Activated CD4-positive, alpha-beta T cell treated with anti-CD3 and anti-CD28 coated beads, Interleukin-2, Interleukin-6, amounts not matched to agents 100 ng/mL and 50 ng/mL, durations not matched to agents 16 hours and 8 hours (primary cell): ENCODE results near the gene ADARB2.

Experiments
- DNase-seq: peaks from one replicate; pipeline ENCODE4 v3.0.0-alpha.2; 2020

Gene ADARB2

DNA sequence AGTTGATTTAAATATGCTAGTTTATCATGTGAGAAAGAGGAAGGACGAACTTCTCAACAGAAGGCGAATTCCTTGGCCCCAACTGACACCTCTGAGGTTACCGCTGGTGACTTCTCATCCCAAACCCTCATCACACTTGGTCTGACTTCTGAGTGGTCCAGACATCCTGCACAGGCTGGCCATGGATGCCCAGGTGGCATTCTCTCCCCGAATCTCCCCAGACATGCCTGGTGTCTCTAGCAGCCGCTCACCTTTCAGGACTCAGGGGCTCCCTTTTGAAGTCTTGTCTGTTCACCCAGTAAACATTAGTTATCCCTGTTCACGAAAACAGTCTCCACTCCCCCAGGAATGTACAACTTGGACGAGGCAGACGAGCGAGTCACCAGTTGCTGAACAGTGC is 157.7 kb downstream of the ADARB2 start:
- no peak for DNase-seq

DNA sequence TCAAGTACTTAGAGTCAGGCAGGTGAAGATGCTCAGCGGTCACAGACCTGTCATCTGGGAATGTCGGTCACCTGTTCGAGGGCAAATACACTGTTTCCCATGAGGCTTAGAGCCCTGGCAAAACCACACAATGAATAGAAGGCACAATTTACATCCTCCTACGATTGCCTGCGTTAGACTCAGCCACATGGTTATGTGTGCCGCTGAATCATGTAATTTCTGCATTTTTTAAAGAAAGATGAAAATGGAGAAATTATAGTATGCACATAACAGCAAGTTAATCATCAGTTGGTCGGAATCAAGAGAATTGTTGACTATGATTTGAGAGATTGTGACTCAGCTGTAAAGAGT is 158.2 kb downstream of the ADARB2 start:
- no peak for DNase-seq

DNA sequence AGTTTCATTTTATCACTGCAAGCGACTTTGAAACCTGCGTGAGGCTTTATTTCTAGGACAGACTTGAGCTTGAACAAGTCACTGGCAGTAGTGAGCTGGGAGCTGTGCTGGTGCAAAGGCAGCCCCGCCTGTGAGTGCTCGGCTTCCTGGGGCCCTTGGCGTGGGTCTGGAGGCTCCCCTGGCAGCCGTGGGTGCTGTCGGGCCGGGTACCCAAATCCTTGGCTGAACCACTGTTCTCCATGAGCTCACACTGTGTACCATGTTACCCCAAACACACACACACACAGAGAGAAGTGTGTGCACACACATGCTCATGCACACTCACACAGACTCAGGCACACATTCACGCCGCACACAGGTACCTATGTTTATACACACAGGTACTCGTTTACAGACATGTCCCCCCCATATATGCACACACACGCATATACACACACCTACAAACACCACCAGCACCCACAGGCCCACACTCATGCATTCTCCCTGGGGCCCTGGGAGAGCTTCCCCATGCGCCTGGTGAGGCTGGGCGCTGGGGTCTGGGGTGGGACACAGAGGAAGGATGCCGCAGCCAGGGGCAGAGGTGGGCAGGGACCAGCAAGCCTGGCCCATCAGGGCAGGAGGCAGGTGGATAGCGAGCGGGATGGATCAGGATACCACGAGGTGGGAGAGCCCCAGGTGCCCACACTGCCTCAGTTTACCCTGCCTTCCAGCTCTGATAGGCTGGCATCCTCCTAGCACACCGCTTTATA is 158.8 kb downstream of the ADARB2 start:
- no peak for DNase-seq

DNA sequence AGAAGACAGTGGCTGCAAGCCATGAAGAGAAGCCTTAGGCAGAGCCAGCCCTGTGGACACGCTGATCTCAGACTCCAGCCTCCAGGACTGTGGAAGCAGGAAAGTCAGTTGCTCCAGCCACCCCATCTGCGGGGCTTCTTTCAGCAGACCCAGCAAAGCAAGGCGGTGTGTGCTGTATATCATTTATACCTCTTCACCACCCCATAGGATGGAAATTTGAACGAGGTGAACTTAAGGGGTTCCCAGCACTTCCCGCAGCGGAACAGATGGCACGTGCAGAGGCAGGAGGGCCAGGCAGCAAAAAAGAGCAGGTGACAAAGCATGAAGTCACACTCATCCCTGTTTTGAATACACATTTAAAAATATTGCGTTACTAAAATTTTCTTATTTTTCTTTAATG is 159.4 kb downstream of the ADARB2 start:
- no peak for DNase-seq

DNA sequence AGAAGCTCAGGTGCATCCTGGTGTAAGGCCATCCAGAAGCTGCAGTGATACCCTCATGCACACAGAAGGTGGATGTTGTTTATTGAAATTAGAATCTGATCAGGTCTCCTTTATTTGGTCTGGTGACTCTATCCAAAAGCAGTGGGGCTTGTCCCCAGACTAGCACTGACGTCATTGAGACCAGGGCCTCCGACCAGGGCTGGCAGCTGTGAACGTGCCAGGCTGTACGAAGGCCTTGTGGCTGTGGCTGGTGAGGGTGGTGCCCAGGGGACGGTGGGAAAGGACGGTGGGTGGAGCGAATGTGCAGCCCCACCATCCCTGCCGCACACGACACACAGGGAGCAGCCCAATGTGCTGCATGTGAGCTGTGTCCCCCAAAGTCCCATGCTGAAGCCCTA is 160.0 kb downstream of the ADARB2 start:
- DNase-seq: no peak

DNA sequence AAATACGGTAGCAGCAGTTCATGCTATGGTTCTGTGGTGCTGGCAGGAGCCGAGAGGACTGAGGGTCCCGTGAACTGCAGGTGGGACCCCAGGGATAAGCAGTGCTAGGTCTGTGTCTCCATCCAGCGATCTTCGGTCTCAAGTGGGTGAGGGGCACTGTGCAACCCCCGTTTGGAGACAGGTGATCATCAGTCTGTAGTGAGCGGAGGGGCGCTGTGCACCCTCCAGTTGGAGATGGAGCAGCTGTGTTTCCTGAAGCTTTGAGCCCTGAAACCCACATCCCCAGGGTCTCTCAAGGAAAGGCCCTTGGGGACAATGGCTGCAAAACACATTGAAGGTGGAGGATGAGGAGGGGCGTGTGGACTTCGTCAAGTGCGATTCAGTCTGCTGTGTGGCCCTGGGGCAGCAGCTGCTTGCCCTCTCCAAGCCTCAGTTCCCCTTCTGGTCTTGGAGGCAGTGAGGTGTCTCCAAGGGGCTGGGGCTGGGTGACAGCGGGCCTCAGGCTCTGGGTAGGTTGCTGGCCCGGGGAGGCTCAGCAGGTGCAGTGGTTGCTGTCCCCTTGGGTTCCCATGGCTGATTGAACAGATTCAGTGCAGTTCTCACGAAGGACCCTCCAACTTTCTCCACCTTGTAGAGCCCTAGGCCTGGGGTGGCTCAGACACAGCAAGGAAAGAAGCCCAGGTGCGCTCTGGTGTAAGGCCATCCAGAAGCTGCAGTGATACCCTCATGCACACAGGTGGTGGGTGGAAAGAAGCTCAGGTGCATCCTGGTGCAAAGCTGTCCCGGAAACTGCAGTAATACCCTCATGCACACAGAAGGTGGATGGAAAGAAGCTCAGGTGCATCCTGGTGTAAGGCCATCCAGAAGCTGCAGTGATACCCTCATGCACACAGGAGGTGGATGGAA is 160.6 kb downstream of the ADARB2 start:
- DNase-seq: no peak

DNA sequence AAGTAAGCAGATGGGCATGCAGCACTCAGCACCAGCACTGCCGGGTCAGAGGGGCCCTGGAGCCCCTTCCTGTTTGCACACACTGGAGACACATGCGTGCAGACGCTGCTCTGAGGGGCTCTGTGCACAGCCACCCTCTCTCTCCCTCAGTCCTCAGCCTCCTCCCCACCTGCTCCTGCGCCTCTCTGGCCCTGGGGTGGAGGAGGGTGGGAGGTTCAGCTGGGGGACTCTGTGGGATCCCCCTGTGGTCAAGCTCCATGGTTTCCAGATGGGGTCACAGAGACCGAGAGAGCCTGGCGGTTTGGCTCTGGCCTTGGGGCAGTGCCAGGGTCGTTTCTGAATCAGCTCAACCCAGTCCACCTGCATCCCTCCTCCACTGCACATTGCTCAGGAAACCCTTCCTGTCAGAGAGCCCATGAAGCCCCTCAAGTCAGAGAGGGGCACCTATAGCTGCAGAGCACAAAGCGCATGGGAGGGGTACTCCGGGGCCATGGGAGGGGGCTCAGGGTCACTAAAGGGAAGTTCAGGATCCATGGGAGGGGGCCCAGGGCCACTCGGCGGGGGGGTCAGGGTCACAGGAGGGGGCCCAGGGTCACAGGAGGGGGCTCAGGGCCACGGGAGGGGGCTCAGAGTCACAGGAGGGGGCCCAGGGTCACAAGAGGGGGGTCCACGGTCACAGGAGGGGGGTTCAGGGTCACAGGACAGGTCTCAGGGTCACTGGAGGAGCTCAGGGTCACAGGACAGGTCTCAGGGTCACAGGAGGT is 161.7 kb downstream of the ADARB2 start:
- no peak for DNase-seq

DNA sequence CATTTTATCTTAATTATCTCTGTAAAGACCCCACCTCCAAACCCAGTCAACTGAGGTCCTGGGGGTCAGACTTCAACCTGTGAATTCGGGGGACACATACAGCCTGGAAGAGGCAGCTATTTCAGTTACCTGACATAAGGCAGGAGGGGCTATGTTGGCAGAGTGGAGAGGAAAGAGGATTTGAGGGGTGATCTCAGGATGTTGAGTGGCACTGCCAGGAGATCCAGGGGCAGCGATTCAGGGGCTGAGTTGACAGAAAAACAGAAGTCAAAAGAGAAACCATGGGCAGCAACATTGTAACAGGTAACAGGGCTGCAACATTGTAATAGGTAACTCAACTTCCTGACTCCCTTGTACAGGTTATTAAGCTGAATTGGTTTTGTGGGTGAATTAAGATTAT is 162.6 kb downstream of the ADARB2 start:
- no peak for DNase-seq

DNA sequence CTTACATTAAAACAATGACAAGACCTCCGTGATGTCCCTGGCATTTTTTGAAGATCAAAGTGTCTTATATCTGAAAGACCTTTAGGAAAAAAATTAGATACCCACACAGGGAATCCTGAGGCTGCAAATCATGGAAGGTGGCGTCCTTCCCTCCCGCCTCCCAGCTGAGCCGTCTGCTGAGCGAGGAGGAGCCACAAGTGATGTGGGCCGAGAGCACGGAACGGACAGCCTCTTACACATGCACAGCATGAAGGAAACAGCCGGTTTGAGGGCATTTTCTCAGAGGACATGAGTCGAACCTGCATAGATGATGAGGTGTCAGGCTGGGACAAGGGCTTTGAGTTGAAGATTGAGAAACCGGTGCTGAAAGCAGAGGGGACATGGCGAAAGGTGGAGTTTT is 163.3 kb downstream of the ADARB2 start:
- DNase-seq: no peak

DNA sequence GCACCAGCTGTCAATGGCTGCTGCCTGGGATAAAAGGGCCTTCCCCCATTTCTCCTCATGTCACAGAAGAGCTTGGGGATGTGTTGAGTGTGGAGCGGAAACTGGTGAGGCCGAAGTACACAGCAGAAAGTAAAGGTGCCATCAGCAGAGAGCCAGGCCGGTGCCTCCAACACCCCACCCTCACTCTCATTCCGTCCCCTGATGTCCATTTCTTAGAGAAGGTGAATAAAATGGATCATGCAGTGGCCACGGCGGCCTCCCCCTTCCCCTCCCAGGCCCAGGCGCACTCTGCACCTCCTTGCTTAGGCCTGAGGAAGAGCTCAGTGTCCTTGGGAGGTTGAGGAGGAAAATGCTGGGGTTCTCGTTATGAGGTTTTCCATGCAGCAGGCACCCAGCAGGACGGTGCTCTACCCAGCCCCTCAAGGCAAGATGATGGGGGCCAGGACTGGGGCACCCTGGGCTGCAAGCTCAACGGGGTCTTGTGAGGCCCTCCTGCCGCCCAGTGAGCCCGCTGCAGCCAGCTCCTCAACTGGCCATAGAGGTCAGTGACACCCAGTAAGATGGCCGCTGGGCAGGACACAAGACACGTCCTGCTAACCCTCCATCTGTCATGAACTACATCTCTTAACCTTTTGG is 163.9 kb downstream of the ADARB2 start:
- no peak for DNase-seq

DNA sequence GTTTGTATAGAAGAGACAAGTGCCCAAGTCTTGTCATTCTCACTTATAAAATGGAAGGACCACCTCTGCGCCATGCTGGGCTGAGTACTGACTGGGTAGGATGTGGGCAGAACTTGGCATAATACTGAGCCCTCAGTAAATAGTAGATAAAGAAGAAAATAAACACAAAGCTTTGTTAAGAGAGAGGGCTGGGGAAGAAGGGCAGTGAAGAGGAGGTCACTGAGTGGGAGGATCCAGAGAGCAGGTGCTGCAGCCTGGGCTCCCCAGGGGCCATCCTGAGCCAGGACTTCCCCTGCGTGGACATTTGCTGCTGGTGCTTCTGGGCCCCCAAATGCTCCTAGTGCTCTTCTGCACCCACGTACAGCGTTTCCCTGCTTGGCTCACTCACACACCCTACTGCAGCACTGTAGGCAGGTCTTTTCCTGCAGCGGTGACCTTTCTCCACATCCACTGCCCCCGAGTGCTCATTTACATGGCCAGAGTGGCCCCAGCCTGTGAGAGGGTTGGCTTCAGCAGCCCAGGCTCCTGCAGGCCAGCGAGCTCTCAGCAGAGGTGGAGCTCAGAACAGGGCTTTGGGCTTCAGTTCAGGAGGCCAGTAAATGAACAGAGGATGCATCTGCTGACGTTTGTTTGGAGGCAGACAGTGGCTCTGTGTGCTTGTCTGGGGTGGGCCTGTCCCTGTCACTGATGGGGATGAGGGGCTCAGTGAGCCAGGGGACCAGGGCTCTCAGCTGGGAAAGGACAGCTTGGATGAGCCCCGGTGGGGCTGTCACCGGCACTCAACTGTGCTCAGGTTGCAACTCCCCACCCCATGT is 164.6 kb downstream of the ADARB2 start:
- no peak for DNase-seq

DNA sequence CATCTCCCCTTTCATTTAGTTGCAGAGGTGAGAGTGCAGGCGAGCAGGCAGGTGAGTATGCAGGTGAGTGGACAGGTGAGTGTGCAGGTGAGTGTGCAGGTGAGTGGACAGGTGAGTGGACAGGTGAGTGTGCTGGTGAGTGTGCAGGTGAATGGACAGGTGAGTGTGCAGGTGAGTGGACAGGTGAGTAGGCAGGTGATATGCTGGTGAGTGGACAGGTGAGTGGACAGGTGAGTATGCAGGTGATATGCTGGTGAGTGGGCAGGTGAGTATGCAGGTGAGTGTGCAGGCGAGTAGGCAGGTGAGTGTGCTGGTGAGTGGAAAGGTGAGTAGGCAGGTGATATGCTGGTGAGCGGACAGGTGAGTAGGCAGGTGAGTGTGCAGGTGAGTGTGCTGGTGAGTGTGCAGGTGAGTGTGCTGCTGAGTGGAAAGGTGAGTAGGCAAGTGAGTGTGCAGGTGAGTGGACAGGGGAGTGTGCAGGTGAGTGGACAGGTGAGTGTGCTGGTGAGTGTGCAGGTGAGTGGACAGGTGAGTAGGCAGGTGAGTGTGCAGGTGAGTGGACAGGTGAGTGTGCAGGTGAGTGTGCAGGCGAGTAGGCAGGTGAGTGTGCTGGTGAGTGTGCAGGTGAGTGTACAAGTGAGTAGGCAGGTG is 165.6 kb downstream of the ADARB2 start:
- no peak for DNase-seq

DNA sequence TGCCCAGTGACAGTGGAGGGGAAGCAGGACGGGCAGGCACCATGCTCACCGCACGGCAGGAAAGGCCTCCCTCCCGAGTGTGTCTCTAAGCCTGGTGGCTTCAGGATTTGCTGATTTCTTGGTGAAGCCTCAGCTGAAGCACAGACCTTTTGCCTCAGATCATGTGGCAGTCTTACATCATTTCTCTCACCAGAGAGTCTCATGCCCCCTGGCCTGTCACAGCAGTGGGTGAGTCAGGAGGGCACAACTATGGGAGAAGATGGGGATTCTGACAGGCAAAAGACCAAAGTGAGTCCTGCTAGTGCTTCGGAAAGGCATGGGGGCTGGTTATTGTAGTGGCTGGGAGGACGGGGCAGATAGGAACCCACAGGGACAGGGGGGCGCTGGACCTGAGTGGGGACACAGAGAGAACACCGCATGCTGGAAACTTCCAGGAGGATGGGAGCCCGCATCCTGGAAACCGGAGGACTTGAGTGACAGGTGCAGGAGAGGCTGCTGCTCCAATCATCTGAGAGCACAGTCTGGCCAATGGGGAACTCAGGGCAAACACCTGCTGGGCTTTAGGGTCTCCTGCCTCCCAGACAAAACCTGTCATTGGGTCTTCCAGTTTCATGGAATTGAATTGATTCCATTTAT is 166.8 kb downstream of the ADARB2 start:
- DNase-seq: no peak

DNA sequence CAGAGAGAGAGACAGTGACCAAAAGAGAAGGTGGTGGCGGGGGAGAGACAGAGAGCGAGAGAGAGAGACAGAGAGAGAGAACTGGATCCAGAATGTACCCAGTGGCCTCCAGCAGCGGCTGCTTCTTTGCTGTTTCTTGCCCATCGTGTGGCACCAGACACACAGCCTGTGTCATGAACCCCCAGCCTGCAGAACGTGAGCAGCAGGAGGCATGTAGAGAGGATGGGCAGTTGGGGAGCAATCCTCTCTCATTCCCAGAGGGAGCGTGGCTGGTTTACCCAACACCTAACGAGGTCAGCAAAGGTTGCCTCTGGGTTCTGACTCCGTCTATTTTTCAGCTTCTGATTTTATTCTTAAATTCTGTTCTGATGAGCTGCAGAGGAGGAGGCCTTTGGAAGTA is 168.1 kb downstream of the ADARB2 start:
- no peak for DNase-seq

DNA sequence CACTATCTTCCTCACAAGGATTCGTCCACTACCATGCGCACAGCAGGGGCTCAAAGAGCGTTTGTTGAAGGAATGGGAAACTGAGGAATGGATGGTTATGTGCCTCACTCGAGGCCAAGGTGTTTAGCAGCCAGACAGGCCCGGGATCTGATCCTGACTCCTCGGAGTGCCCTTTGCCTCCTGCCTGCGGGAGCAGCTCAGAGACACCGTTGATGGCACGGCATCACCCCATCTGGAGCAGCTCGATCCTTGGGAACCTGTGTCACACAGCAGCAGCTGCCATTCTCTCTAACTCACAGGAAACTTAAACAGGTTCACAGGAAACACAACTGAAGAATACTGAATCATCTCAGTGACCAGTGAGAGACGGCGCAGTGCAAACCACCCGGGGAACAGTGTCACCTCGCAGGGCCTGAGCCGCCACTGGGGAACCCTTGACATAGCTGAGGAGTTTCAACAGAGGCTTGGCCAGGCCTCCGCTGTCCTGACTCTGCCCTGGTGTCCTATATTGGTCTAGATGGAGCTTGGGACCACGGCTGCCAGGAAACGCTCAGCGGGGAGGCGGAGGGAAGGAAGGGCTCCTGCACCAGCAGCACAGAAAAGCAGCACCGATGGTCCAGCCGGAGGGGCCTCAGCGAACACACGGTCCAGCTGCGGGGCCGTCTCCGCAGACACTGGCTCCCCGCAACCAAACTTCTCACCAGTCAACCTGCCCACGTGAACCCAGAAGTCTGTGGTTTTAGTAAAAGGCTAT is 169.4 kb downstream of the ADARB2 start:
- DNase-seq: no peak

DNA sequence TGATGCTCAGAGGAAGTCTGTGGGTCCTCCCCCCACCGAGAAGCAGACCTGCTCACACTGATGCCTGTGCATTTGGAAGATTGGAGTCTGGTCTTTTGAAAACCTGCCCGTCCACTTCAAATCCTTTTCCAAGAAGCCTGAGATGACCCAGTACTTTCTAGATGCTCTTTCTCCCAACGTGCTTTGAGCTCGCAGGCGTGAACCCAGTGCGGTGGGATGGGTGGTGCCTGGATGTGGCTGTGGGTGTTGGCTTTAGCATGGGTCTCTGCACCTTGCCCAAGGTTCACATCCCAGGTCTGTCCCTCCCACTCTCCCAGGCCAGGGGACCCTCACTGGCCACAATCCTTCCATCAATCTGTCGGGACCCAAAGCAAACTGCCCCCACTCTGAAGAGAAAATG is 170.2 kb downstream of the ADARB2 start:
- no peak for DNase-seq

DNA sequence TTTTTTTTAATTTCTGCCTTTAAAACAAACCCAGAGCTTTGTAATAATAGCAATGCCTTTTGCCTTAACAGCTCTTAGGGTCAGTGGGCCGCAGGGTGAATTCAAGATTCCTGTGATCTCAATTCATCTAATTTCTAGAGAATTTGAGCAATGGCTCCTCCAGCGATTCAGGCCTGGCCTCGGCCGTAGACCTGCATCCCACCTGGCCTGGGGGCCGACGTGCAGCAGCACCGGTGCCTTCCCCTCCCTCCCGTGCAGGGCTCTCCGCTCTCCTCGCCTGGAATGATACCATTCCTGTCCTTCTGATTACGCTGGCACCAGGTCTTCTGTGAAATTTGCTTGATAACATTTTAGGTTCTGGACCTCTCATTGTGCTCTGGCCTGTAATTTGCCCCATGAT is 172.5 kb downstream of the ADARB2 start:
- DNase-seq: no peak

DNA sequence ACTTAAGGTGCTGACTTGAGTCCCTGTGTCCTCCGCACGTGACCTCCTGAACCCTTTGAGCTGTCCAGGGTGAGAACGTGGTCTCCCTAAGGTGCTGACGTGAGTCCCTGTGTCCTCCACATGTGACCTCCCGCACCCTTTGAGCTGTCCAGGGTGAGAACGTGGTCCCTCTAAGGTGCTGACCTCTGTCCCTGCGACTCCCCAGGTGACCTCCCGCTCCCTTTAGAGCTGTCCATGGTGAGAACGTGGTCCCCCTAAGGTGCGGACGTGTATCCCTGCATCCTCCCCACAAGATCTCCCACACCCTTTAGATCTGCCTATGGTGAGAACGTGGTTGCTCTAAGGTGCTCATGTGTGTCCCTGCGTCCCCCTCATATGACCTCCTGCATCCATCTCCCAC is 174.3 kb downstream of the ADARB2 start:
- DNase-seq: no peak

DNA sequence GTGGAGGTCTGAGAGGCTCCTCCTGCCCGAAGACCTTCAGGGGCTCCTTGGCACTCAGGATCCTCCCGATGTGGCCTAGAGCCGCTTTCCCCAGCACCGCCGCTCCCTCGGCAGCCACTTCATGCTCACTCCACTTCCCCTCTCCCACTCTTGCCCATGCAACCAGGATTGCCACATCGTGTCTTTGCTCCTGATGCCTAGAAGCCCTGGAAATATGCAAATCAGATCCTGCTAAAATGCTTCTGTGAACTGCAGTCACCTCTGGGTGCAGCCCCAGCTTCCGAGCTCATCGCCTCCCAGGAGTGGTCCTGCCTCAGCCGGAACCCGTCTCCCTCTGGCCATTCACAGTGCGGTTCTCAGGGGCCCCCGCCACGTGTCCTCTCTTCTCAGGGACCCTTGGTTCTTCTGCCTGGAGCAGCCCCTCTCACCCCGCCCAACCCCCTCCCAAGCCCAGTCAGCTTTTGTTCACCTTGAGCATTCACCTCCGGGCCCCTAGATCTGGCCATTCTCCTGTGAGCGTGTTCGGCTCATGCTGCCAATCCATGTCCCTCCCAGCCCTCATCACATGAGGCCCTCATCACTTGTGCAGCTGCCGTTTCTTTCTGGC is 175.5 kb downstream of the ADARB2 start:
- DNase-seq: no peak
